IMR-90 (cell line): ENCODE results near the gene C1orf167. TPM values are rescaled to one million over a fixed set of nuclear protein-coding genes. Genes with fewer than 3 reads are reported as not detected.

Experiments used
- ATAC-seq: fragments of 200-7000 bp; cut with Tn5 transposase; 2 replicates; pipeline ENCODE4 v1.9.1; 2020; ENCODE audit warnings: low read depth, mild to moderate bottlenecking, moderate library complexity
- BruUV-seq: library from RNA; stranded (reverse); fragments of 400-500 nt; replicated peaks from 2 replicates; lab custom pipeline; 2021; lab: Mats Ljungman, UMichigan
- CTCF ChIA-PET: fragments of 300-600 bp; formaldehyde crosslinking; extraction: SDS; loops from one replicate; lab custom pipeline; 2021; ENCODE audit warnings: antibody characterized with exemption; lab: Yijun Ruan, JAX
- POLR2A ChIA-PET: fragments of 300-600 bp; sonication (Branson Sonifier 250); formaldehyde crosslinking; loops from one replicate; lab custom pipeline; 2022; ENCODE audit warnings: antibody characterized with exemption; ENCODE audit not compliant: unreplicated experiment; lab: Charles Lee
- DNase-seq: peaks from one replicate; pipeline ENCODE4 v3.0.0; 2013
- H2AFZ ChIP-seq: replicated peaks from 2 replicates; pipeline ENCODE3; 2013; ENCODE audit warnings: low read length, mild to moderate bottlenecking; ENCODE audit not compliant: poor library complexity
- H2AK5ac ChIP-seq: 2 replicates; pipeline ENCODE4 v1.6.1; 2013; ENCODE audit warnings: low read depth, low read length, inconsistent platforms
- H2AK9ac ChIP-seq: replicated peaks from 2 replicates; pipeline ENCODE3; 2013; ENCODE audit warnings: mild to moderate bottlenecking, low read depth, low read length, moderate library complexity; ENCODE audit not compliant: poor library complexity
- H2BK120ac ChIP-seq: 2 replicates; pipeline ENCODE4 v1.6.1; 2013; ENCODE audit warnings: low read depth, low read length, inconsistent platforms
- H2BK15ac ChIP-seq: 3 replicates; pipeline ENCODE4 v1.6.1; 2013; ENCODE audit warnings: low read depth, low read length, inconsistent platforms
- H2BK20ac ChIP-seq: 2 replicates; pipeline ENCODE4 v1.6.1; 2013; ENCODE audit warnings: low read depth, mild to moderate bottlenecking, inconsistent platforms, low read length, moderate library complexity
- H2BK5ac ChIP-seq: 2 replicates; pipeline ENCODE4 v1.6.1; 2013; ENCODE audit warnings: mild to moderate bottlenecking, low read depth, low read length, inconsistent platforms; ENCODE audit not compliant: poor library complexity, severe bottlenecking
- H3K14ac ChIP-seq: replicated peaks from 2 replicates; pipeline ENCODE4 v1.6.1; 2013; ENCODE audit warnings: low read depth, low read length, inconsistent platforms
- H3K18ac ChIP-seq: 2 replicates; pipeline ENCODE4 v1.6.1; 2013; ENCODE audit warnings: low read depth, low read length, control low read depth
- H3K23ac ChIP-seq: 2 replicates; pipeline ENCODE4 v1.6.1; 2013; ENCODE audit warnings: low read depth, low read length, inconsistent platforms
- H3K27ac ChIP-seq: 2 replicates; pipeline ENCODE4 v1.5.1; 2013; ENCODE audit warnings: mild to moderate bottlenecking, control low read depth, low read length; ENCODE audit not compliant: insufficient read depth
- H3K27me3 ChIP-seq: 2 replicates; pipeline ENCODE4 v1.6.1; 2013; ENCODE audit warnings: low read length; ENCODE audit not compliant: control insufficient read depth, insufficient read depth
- H3K36me3 ChIP-seq: 2 replicates; pipeline ENCODE4 v1.6.1; 2013; ENCODE audit warnings: low read length, mixed read lengths; ENCODE audit not compliant: control insufficient read depth, insufficient read depth
- H3K4ac ChIP-seq: 2 replicates; pipeline ENCODE4 v1.6.1; 2013; ENCODE audit warnings: low read depth, low read length, inconsistent platforms
- H3K4me1 ChIP-seq: 2 replicates; pipeline ENCODE4 v1.6.1; 2013; ENCODE audit warnings: low read length, mixed read lengths; ENCODE audit not compliant: control insufficient read depth, insufficient read depth
- H3K4me2 ChIP-seq: 2 replicates; pipeline ENCODE4 v1.6.1; 2013; ENCODE audit warnings: low read depth, mild to moderate bottlenecking, control low read depth, low read length, moderate library complexity
- H3K4me3 ChIP-seq: 2 replicates; pipeline ENCODE4 v1.5.1; 2013; ENCODE audit warnings: low read depth, mild to moderate bottlenecking, control low read depth, low read length, moderate library complexity; ENCODE audit not compliant: insufficient read depth
- H3K56ac ChIP-seq: 2 replicates; pipeline ENCODE4 v1.6.1; 2013; ENCODE audit warnings: low read length, inconsistent platforms; ENCODE audit not compliant: insufficient read depth; ENCODE audit errors: extremely low read depth
- H3K79me1 ChIP-seq, 2 experiments: 2 replicates each; pipeline ENCODE4 v1.6.1; 2013; ENCODE audit warnings: low read length in 2 of 2, inconsistent platforms in 1 of 2, low read depth in 1 of 2
- H3K9ac ChIP-seq: 2 replicates; pipeline ENCODE4 v1.6.1; 2013; ENCODE audit warnings: low read depth, low read length, control low read depth
- H3K9me1 ChIP-seq: 2 replicates; pipeline ENCODE4 v1.6.1; 2013; ENCODE audit warnings: low read length, inconsistent platforms; ENCODE audit not compliant: insufficient read depth
- H3K9me3 ChIP-seq: 2 replicates; pipeline ENCODE4 v1.6.1; 2013; ENCODE audit warnings: low read length; ENCODE audit not compliant: control insufficient read depth, insufficient read depth
- H4K20me1 ChIP-seq: 2 replicates; pipeline ENCODE4 v1.6.1; 2013; ENCODE audit warnings: low read length, inconsistent platforms; ENCODE audit not compliant: insufficient read depth
- H4K5ac ChIP-seq: 2 replicates; pipeline ENCODE4 v1.6.1; 2013; ENCODE audit warnings: mild to moderate bottlenecking, low read depth, low read length, control low read depth
- H4K8ac ChIP-seq, 2 experiments: 2 replicates each; pipeline ENCODE4 v1.6.1; 2013; ENCODE audit warnings: low read depth in 2 of 2, low read length in 2 of 2, control low read depth in 1 of 2, inconsistent platforms in 1 of 2
- H4K91ac ChIP-seq: 2 replicates; pipeline ENCODE4 v1.6.1; 2013; ENCODE audit warnings: low read depth, low read length, inconsistent platforms; ENCODE audit not compliant: insufficient read depth
- BHLHE40 ChIP-seq: fragments of 150-350 bp; IDR thresholded peaks from 2 replicates; pipeline ENCODE4 v1.6.1; 2016; ENCODE audit warnings: mild to moderate bottlenecking, low read depth, low read length
- CEBPB ChIP-seq: IDR thresholded peaks from 2 replicates; pipeline ENCODE4 v1.6.1; 2012; ENCODE audit warnings: low read depth, low read length, improper control_type of control experiment
- CHD1 ChIP-seq: IDR thresholded peaks from 2 replicates; pipeline ENCODE4 v1.6.1; 2012; ENCODE audit warnings: low read depth, low read length, improper control_type of control experiment
- CTCF ChIP-seq: conservative IDR thresholded peaks from 2 replicates; pipeline ENCODE4 v1.5.1; 2012; ENCODE audit warnings: mild to moderate bottlenecking, low read depth, low read length, improper control_type of control experiment
- ELK1 ChIP-seq: fragments of 150-350 bp; IDR thresholded peaks from 2 replicates; pipeline ENCODE4 v1.6.1; 2016; ENCODE audit warnings: low read depth, mild to moderate bottlenecking, low read length, moderate library complexity, borderline replicate concordance
- FOS ChIP-seq: fragments of 150-350 bp; IDR thresholded peaks from 2 replicates; pipeline ENCODE4 v1.6.1; 2016; ENCODE audit warnings: low read depth, low read length
- MAFK ChIP-seq: IDR thresholded peaks from 2 replicates; pipeline ENCODE4 v1.6.1; 2012; ENCODE audit warnings: low read depth, low read length, improper control_type of control experiment
- MAZ ChIP-seq: IDR thresholded peaks from 2 replicates; pipeline ENCODE4 v1.6.1; 2012; ENCODE audit warnings: low read depth, mild to moderate bottlenecking, low read length, improper control_type of control experiment, moderate library complexity, borderline replicate concordance
- MXI1 ChIP-seq: IDR thresholded peaks from 2 replicates; pipeline ENCODE4 v1.6.1; 2012; ENCODE audit warnings: low read depth, mild to moderate bottlenecking, low read length, moderate library complexity, borderline replicate concordance
- NFE2L2 ChIP-seq: fragments of 150-350 bp; IDR thresholded peaks from 2 replicates; pipeline ENCODE4 v1.6.1; 2016; ENCODE audit warnings: low read depth, mild to moderate bottlenecking, low read length
- POLR2A ChIP-seq: IDR thresholded peaks from 2 replicates; pipeline ENCODE4 v1.6.1; 2012; ENCODE audit warnings: mild to moderate bottlenecking, low read depth, low read length
- RCOR1 ChIP-seq: IDR thresholded peaks from 2 replicates; pipeline ENCODE4 v1.6.1; 2012; ENCODE audit warnings: mild to moderate bottlenecking, low read length, improper control_type of control experiment; ENCODE audit not compliant: insufficient replicate concordance
- RFX5 ChIP-seq: IDR thresholded peaks from 2 replicates; pipeline ENCODE4 v1.8.0; 2012; ENCODE audit warnings: low read depth, mild to moderate bottlenecking, low read length, moderate library complexity
- SMC3 ChIP-seq: fragments of 150-350 bp; IDR thresholded peaks from 2 replicates; pipeline ENCODE4 v1.6.1; 2016; ENCODE audit warnings: low read depth, mild to moderate bottlenecking, antibody characterized with exemption, low read length, moderate library complexity
- WGBS, 2 experiments: methylation state at CpG; one replicate each; pipeline versions ENCODE4 v1.1.5 to v1.1.7; 2013; ENCODE audit warnings: missing lambda C conversion rate in 2 of 2; ENCODE audit not compliant: insufficient read length in 1 of 2; ENCODE audit errors: extremely low coverage in 2 of 2; 5-methylcytosine and 5-hydroxymethylcytosine counted together
- dilution Hi-C: fragments of 300-500 bp; cut with HindIII; formaldehyde crosslinking; loops from one replicate; pipeline ENCODE4 v1.14.3; 2018; ENCODE audit warnings: low sequenced_read_pairs; ENCODE audit not compliant: unreplicated experiment
- in situ Hi-C: fragments of 300-500 bp; cut with MboI; formaldehyde crosslinking; loops from 3 replicates; pipeline ENCODE4 v1.14.3; 2019; ENCODE audit warnings: low sequenced_read_pairs, inconsistent platforms, mixed read lengths
- intact Hi-C: fragments of 100-400 bp; cut with micrococcal nuclease; formaldehyde crosslinking; loops from 2 replicates; pipeline ENCODE4 v1.10.0; 2022
- polyA plus RNA-seq, 3 experiments: library from polyadenylated mRNA; depleted of rRNA; stranded (reverse); fragments of >200 nt; gene quantifications; 2 replicates each; pipeline ENCODE4 v1.2.3, GENCODE V29; 2012; ENCODE audit warnings: low replicate concordance in 1 of 3
- total RNA-seq: library from RNA; depleted of rRNA; stranded (reverse); fragments of >200 nt; gene quantifications from 2 replicates; pipeline ENCODE4 v1.2.3, GENCODE V29; 2012

The C1orf167 gene
- total and polyA plus RNA-seq, 2 of the 4 experiments (the other 2 are of a cell fraction): under 0.01 to 0.15 TPM

DNA sequence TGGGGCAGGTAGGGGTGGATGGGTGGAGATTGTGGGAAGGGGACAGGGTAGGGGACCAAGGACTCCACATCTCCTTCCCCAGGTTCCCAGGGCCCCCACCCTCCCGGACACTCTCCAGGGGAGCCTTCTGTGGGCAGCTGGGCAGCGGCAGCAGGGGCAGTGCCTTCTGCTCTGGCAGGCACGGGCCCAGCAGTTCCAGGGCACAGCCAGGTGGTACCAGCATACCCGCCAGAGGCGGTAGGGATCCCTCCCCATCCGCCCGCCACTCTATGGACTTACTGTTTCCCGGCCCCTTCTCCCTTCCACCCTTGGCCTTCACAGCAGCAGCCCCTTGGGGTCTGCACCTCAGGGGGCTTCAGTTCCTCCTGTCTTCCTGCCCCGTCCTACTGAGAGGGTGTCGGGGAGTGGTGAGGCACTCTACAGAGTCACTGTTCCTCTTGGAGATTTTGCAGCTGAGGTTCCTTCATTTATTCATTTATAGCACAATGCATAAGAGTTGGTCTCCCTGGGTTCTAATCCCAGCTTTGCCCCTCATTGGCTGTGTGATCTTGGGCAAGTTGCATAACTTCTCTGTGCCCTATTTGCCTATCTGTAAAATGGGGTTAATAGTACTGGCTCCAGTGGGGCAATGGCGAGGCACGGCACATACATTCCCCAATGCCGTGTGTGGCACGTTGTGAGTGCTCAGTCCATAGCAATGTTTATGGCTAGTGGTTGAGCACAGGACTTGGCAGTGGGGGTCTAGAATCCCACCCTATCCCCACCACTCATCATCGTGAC lies 17.0 kb downstream of the C1orf167 start:
- Histone ChIP-seq H3K9me1 (no peaks in the 10 kb centered on the region), H3K56ac (no peak overlapping the region), H4K91ac (no peak overlapping the region), H2AK9ac (no peak overlapping the region), H2BK120ac (no peak overlapping the region), H2AK5ac (no peak overlapping the region), H3K27me3 (peaks cover 2% of the 10 kb centered on the region), H3K9me3 (no peaks in the 10 kb centered on the region), H3K27ac (no peak overlapping the region), H2BK5ac (no peak overlapping the region), H4K8ac (no peak overlapping the region), H3K18ac (no peak overlapping the region), H3K23ac (no peak overlapping the region), H4K5ac (no peak overlapping the region), H2BK15ac (no peak overlapping the region), H3K36me3 (no peaks in the 10 kb centered on the region), H3K4me1 (no peaks in the 10 kb centered on the region), H3K4me2 (no peak overlapping the region), H2BK20ac (no peak overlapping the region), H3K79me1 (no peaks in the 10 kb centered on the region), H3K14ac (no peak overlapping the region), H2AFZ (no peak overlapping the region), H4K20me1 (no peaks in the 10 kb centered on the region), H3K9ac (no peak overlapping the region), H3K4ac (no peak overlapping the region), H3K4me3 (no peak overlapping the region)
- TF ChIP-seq MAZ (no peak), RFX5 (no peak), POLR2A (no peak), NFE2L2 (no peak), BHLHE40 (no peak), MXI1 (no peak), CTCF (no peak), FOS (no peak), ELK1 (no peak), CEBPB (no peak), MAFK (no peak), CHD1 (no peak), SMC3 (no peak), RCOR1 (no peak)
- in situ Hi-C loops (no loop called here), dilution Hi-C loops (no loop called here), intact Hi-C loops (no loop called here)
- ChIA-PET POLR2A (no interaction called here), CTCF (no interaction called here)
- WGBS, 2 experiments: 83% methylated on average over 4 of the region's 15 CpGs; no CpG with 5 or more reads in 1 of the 2 experiments
- ATAC-seq (no peak), DNase-seq (no peak)
- no TSS peak for BruUV-seq
